Prostate gland (tissue), 2 donors: ENCODE measurements around the gene KCNQ1. TPM values are rescaled to one million over a fixed set of nuclear protein-coding genes. Genes with fewer than 3 reads are reported as not detected.

ENCODE experiments used
- DNase-seq: peaks from one replicate; pipeline ENCODE4 v3.0.0-alpha.2; 2019; ENCODE audit warnings: low spot score
- H3K27ac ChIP-seq, 2 donors: fragments of 200-600 bp; sonication (generic); 2 replicates each; pipeline ENCODE4 v1.5.1; 2017 to 2019
- H3K27me3 ChIP-seq: fragments of 200-600 bp; sonication (generic); replicated peaks from 2 replicates; pipeline ENCODE4 v1.5.1; 2019; ENCODE audit not compliant: insufficient read depth
- H3K36me3 ChIP-seq, 2 donors: fragments of 200-600 bp; sonication (generic); 1 replicate in 1 of 2; 2 replicates in 1 of 2; pipeline versions ENCODE4 v1.5.1 to v1.8.1; 2017 to 2019
- H3K4me1 ChIP-seq: fragments of 200-600 bp; sonication (generic); replicated peaks from 2 replicates; pipeline ENCODE4 v1.5.1; 2019
- H3K4me3 ChIP-seq, 2 donors: fragments of 200-600 bp; sonication (generic); 2 replicates each; pipeline ENCODE4 v1.5.1; 2017 to 2019
- H3K9me3 ChIP-seq: fragments of 200-600 bp; sonication (generic); 2 replicates; pipeline ENCODE4 v1.5.1; 2017
- CTCF ChIP-seq, 4 experiments: fragments of 200-600 bp in 2 of 4; fragments of 450-650 bp in 2 of 4; sonication (generic) in 2 of 4; IDR thresholded peaks; 1 replicate in 3 of 4; 2 replicates in 1 of 4; pipeline ENCODE4 v1.5.1; 2016 to 2019; ENCODE audit warnings: antibody characterized with exemption in 4 of 4, mild to moderate bottlenecking in 2 of 4, moderate library complexity in 2 of 4
- POLR2A ChIP-seq: fragments of 450-650 bp; IDR thresholded peaks from one replicate; pipeline ENCODE4 v1.6.1; 2016; ENCODE audit warnings: antibody characterized with exemption, mild to moderate bottlenecking
- POLR2AphosphoS5 ChIP-seq: sonication (generic); formaldehyde crosslinking; IDR thresholded peaks from one replicate; pipeline ENCODE4 v1.6.1; 2017; ENCODE audit warnings: antibody characterized with exemption
- WGBS: methylation state at CpG from one replicate; pipeline ENCODE4 v1.1.5; 2018; 5-methylcytosine and 5-hydroxymethylcytosine counted together
- intact Hi-C: fragments of 100-400 bp; cut with DNase I; formaldehyde crosslinking; loops from one replicate; pipeline ENCODE4 v1.14.2; 2022
- total RNA-seq, 2 donors: library from RNA; depleted of rRNA; stranded (reverse); fragments of >200 nt; gene quantifications; one replicate each; pipeline ENCODE4 v1.1.0, GENCODE V29; 2016

Gene KCNQ1
- total RNA-seq, 2 donors from 2014 or later: 10.0 to 33.8 TPM

DNA sequence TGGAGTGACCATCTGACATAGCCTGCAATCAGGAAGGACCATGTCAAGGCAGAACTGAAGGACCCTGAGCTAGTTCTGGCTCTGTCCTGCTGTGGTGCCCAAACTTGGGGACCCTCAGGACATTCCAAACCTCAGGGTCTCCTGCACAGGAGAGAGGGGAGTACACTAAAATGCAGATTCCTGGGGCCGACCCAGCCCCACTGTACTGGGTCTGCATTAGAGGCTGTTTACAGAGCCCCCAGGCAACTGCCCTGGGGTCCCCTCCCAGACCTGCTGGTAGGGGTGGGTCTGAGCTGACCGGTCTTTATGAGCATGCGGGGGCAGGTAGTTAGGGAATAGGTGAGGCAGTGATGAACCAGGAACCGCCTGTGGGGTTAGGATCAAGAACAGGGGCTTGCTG, 7.3 kb upstream of the KCNQ1 start:
- DNase-seq: no peak
- 66% methylated on average over 4 of the region's 4 CpGs for WGBS
- H3K27ac ChIP-seq: no peak overlapping the region
- no peak for TF ChIP-seq CTCF (IDR thresholded peaks at IDR 0.05)
- TF ChIP-seq POLR2A: no peak
- TF ChIP-seq POLR2AphosphoS5: no peak
- no peaks in the 10 kb centered on the region for H3K9me3 ChIP-seq
- no peaks in the 10 kb centered on the region for H3K36me3 ChIP-seq
- intact Hi-C loops: no loop called here
- no peaks in the 10 kb centered on the region for H3K4me1 ChIP-seq
- no peaks in the 10 kb centered on the region for H3K27me3 ChIP-seq
- H3K4me3 ChIP-seq: no peak overlapping the region

DNA sequence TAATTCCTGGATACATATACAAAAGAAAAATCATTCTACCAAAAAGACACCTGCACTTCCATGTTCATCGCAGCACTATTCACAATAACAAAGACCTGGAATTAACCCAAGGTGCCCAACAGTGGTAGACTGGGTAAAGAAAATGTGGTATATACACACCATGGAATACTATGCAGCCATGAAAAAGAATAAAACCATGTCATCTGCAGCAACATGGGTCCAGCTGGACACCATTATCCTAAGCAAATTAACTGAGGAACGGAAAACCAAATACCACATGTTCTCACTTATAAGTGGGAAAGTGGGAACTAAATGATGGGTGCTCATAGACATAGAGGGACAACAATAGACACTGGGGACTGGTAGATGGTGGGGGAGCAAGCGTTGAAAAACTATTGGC, 5.0 kb upstream of the KCNQ1 start:
- H3K4me3 ChIP-seq: no peak overlapping the region
- H3K9me3 ChIP-seq: no peaks in the 10 kb centered on the region
- H3K36me3 ChIP-seq: no peaks in the 10 kb centered on the region
- no peaks in the 10 kb centered on the region for H3K27me3 ChIP-seq
- TF ChIP-seq CTCF (IDR thresholded peaks at IDR 0.05) (no peak), POLR2A (no peak), POLR2AphosphoS5 (no peak)
- no peak overlapping the region for H3K27ac ChIP-seq
- WGBS: 94% methylated on average over 3 of the region's 3 CpGs
- DNase-seq: no peak
- intact Hi-C loops: no loop called here
- H3K4me1 ChIP-seq: no peaks in the 10 kb centered on the region

DNA sequence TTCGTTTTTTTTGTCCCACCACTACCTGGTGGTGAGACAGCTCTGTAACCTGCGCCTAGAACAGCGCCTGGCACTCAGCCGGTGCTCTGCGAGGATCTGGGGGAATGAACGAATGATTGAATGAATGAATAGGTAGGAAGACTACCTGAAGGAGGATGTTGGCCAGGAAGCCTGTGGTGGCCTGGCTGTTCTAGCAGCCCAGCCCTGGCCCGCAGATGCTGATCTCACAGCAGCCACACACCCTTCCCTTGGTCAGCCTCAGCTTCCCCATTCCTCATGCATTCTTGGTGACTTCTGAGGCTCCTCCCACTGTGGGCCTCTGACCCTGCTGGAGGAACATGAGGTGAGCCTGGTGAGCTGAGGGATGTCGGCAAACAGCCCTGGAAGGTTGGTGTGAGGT, 4.2 kb upstream of the KCNQ1 start:
- 82% methylated on average over 8 of the region's 8 CpGs for WGBS
- intact Hi-C loops: no loop called here
- no peak for TF ChIP-seq POLR2AphosphoS5
- no peak for TF ChIP-seq CTCF (IDR thresholded peaks at IDR 0.05)
- no peak for TF ChIP-seq POLR2A

GRCh38 chr11:2441171-2441570, 3.6 kb upstream of the KCNQ1 start:
- TF ChIP-seq POLR2A (no peak), POLR2AphosphoS5 (no peak), CTCF (IDR thresholded peaks at IDR 0.05) (no peak)
- intact Hi-C loops: no loop called here
- Histone ChIP-seq H3K36me3 (no peaks in the 10 kb centered on the region), H3K27ac (no peak overlapping the region), H3K27me3 (no peaks in the 10 kb centered on the region), H3K4me3 (no peak overlapping the region), H3K9me3 (no peaks in the 10 kb centered on the region), H3K4me1 (no peaks in the 10 kb centered on the region)
- 78% methylated on average over 4 of the region's 4 CpGs for WGBS
- no peak for DNase-seq

More for the DNA sequence above, 4.2 kb upstream of the KCNQ1 start:
- H3K9me3 ChIP-seq: no peaks in the 10 kb centered on the region
- H3K27ac ChIP-seq: no peak overlapping the region
- H3K4me3 ChIP-seq: no peak overlapping the region
- H3K27me3 ChIP-seq: no peaks in the 10 kb centered on the region
- no peak for DNase-seq
- no peaks in the 10 kb centered on the region for H3K36me3 ChIP-seq
- no peaks in the 10 kb centered on the region for H3K4me1 ChIP-seq

- WGBS: 86% methylated on average over 2 of the region's 2 CpGs
- H3K27me3 ChIP-seq: no peaks in the 10 kb centered on the region
- DNase-seq: no peak
- intact Hi-C loops: no loop called here
- no peak for TF ChIP-seq POLR2AphosphoS5
- no peak for TF ChIP-seq POLR2A
- no peak for TF ChIP-seq CTCF (IDR thresholded peaks at IDR 0.05)
- no peak overlapping the region for H3K4me3 ChIP-seq
- no peak overlapping the region for H3K27ac ChIP-seq
- H3K4me1 ChIP-seq: no peaks in the 10 kb centered on the region
- H3K36me3 ChIP-seq: no peaks in the 10 kb centered on the region
- no peaks in the 10 kb centered on the region for H3K9me3 ChIP-seq
Observed at GRCh38 chr11:2442589-2442988, 2.2 kb upstream of the KCNQ1 start.
